UCSD-AML1 (cell line): ENCODE data around the gene VDAC1.

ENCODE experiments used
- DNase-seq: peaks from one replicate; lab custom pipeline; 2025; ENCODE audit not compliant: unreplicated experiment; lab: John Stamatoyannopoulos, UW

Gene VDAC1

DNA sequence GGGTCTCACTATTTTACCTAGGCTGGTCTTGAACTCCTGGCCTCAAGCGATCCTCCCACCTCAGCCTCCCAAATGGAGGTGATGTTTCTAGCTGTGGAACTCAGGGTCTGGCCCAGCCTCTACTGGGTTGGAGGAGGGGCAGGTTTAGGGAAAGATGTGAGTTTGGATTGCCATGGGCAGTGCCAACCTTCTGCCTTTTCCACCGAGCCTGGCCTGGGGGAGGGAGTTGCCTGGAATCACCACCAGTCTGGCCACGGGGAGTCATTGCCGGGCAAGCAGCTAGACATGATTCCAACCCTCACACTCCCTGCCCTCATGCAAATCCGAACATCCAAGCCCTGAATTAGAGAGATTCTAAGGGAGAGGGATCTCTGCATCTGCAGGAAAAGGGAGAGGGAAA lies 21.0 kb upstream of the VDAC1 start:
- DNase-seq = no peak

DNA sequence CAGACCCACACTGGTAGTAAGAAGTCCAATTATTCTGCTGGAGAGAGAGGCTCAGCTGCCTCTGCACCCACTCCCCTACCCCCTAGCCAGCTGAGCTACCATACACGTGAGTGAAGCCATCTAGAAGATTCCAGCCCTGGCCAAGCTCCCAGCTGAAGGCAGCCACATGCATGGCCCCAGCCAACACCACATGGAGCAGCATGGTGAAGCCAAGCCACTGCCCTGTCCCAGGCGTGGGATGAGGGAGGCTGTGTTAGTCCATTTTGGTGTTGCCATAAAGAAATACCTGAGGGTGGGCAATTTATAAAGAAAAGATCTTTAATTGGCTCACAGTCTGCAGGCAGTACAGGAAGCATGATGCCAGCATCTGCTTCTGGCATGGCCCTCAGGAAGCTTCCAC lies 20.0 kb upstream of the VDAC1 start:
- no peak for DNase-seq

- DNase-seq = no peak
Measured at GRCh38 chr5:134022333-134022732, 17.6 kb upstream of the VDAC1 start.

DNA sequence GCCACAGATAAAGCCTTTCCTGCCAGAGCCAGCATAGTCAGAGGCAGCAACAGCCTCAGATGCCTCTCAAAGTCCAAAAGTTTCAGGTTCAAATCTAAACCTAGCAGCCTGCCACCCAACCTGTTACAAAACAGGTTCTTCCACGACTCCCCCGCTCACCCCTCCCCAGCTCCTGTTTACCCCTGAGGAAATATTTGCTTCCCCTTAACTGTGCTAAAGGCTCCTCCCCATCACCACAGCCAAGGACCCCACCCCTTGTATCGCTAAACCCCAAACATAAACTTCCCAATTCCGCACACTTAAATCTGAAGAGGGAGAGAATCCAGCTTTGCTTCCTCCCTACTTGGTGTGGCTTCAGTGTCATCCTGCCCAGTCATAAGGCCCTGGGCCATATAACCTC lies 15.4 kb upstream of the VDAC1 start:
- DNase-seq = no peak

- no peak for DNase-seq
Measured at GRCh38 chr5:134019636-134020035, 14.9 kb upstream of the VDAC1 start.

DNA sequence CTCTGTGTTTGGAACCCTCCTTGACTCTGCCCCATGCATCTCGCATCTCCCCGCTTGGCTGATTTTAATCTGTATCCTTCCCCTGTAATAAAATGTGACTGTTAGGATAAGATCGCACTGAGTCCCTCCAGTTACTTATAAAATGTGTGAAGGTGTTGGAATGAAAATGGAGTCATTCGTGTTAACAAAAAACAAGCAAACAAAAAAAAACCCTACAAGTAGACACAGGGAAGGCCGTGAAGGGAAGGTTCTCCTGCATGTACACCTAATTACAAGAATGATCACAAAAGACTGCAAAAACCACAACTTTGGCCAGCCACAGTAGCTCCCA lies 14.2 kb upstream of the VDAC1 start:
- no peak for DNase-seq

DNA sequence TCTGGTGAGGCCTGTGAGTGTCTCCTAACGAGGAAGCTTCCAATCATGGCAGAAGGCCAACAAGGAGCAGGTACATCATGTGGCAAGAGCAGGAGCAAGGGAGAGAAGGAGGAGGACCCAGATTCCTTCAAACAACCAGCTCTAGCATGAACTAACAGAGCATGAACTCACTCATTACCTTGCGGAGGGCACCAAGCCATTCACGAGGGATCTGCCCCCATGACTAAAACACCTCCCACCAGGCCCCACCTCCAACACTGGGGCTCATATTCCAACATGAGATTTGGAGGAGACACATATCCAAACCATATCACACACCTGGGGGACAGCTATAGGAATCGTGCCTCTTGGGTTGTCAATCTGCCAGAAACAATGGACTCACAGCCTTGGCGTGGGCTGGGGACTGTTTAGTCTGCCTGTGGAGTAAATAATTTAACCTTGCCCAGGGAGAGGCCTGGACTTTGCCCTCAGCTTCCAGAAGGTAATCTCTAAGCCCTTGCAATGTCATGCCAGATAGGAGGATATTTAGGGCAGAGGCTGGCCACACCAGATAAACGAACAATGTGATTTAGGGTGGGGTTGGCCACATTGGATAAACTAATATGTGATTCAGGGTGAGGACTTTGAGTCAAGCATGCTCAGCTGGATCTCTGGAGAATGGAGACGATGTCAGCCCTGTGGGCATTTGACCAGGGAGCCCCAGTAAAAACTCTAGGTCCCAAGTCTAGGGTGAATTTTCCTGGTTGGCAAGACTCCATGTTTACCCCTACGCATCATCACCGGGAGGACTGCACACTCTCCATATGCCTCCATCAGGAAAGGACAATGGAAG lies 13.6 kb upstream of the VDAC1 start:
- DNase-seq = no peak

DNA sequence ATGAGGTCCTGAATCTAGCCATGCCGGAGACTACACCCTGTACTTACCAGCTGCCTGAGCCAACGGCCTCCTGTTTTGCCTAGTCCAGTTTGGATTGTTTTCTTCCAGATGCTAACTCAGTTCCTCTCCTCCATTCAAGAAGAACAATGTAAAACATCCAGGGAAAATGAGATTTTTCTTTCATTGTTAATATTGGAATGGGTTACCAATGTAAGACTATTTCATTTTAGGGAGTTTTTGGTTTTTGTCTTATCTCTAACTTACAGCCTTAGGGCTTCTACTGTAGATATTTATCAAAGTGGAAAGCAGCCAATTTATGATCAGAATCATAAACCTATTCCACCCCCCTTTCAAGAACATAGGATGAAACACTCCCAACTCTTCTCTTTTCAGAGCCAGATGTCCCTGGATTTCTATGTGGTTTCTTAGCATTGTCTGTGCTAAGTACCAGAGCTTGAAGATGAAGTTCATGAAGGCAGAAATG lies 3.5 kb upstream of the VDAC1 start:
- no peak for DNase-seq

GRCh38 chr5:134007581-134008265 lies 2.9 kb upstream of the VDAC1 start:
- DNase-seq = no peak

GRCh38 chr5:134006115-134006514 lies 1.3 kb upstream of the VDAC1 start:
- DNase-seq = no peak

DNA sequence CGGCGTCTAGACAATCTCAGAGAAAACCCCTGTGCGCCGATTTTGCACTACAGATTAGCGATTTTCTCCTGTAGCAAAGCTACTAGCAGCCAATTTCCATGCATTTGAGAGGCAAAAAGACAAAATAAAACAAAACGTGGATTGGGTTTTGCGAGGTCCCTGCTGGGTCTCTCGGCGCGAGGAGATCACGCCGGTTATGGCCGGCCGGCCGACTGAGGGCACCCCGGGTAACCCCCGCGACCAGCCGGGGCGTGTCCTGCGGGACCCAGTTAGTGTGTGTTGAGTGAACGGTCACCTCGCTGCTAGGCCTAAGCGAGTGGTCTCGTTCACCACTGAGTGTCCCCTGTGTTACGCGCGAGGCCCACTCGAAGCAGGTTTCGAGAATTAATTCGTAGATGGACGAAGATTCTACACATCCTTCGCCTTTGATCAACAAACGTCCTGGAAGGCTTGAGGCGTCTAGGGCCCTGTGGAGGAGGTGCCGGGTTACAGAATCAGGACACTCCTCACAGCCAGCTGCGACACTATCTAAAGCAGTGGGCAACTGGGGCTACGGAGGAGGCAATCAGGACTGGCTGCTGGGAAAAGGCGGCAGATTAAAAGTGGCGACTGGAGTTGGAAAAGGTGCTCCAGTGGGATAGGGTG lies 764 bp upstream of the VDAC1 start:
- DNase-seq = no peak

GRCh38 chr5:134003817-134004625 lies 754 bp downstream of the VDAC1 start:
- peak; percentile 76 for DNase-seq

- no peak for DNase-seq
Measured at GRCh38 chr5:134003064-134003816, 1.5 kb downstream of the VDAC1 start.

DNA sequence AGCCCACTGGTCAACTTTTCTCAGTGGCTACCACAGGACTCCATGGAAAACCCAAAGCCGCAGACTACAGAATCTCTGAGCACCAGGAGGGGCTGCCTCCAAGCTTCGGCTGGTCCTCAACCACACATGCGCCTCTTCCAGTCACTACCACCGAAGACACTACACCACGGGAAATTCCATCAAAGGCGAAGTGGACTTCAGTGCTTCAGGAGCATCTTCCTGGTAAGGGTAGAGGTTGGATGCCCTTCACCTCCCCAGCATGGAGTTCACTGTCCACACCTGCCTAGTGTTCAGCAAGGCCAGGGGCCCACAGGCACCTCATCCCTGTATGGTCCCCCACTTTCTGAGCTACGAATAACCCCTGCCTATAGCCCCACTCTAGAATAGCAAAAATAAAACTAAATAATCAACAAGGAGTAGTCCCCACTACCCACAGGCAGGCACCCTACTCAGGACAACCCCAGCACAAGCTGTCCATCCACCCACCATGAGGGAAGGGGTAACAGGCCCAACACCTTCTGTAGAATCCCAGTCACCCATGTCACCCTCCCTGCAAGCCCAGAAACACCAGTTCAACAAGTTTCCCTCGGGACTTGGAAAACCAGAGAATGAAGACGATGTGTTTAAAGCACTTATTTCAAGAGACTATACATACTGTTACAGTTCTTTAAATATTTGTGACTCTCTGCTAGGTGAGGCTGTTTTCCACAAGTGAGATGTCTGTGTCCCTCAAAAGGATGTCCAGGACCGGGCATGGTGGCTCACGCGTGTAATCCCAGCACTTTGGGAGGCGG lies 2.6 kb downstream of the VDAC1 start:
- DNase-seq = no peak

DNA sequence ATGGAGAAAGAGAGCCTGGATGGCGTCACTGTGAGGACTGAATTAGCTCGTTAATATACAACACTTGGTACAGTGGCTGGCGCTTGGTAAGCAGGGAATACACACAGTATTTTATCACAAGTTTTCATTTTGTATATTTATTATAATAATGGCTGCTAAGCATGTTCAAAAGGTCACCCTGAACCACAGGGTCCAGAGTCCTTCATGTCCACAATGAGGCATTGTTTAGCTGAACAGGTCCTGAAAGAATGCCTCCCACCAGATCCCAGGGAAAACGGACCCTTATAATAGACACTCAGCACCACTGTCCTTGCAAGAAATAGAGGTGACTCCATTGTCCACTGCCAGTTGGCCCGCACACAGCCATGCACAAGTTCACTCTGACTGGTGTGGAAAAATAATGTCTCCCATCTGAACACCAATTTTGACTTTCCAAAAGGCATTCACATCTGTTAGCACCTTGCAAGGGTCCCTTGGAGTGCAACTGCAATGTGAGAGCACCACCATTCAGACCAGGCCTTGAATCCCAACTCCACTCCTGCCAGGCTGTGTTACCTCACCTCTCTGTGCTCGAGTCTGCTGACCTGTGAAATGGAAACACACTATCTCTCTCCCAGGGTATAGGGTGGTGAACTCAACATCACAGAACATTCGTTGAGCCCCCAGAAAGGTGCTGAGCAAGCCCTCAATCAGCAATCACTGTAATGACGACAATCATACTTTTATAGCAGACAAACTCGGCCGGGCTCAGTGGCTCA lies 3.9 kb downstream of the VDAC1 start:
- no peak for DNase-seq

- no peak for DNase-seq
Measured at GRCh38 chr5:134000091-134000511, 4.7 kb downstream of the VDAC1 start.

DNA sequence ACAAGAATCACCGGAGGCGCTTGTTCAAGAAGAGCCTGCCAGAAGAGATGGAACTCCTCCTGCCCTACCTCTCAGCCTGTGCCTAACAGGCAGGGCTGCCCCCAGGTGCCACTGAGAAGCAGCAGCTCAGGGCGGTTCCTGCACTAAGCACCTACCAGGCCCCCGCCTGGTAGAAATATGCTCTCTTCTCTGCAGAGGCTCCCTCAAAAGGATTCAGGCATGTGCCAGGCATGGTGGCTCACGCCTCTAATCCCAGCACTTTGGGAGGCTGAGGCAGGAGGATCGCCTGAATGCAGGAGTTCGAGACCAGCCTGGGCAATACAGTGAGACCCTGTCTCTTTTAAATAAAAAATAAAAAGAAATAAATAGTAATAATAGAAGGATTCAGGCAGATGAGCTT lies 6.0 kb downstream of the VDAC1 start:
- no peak for DNase-seq

DNA sequence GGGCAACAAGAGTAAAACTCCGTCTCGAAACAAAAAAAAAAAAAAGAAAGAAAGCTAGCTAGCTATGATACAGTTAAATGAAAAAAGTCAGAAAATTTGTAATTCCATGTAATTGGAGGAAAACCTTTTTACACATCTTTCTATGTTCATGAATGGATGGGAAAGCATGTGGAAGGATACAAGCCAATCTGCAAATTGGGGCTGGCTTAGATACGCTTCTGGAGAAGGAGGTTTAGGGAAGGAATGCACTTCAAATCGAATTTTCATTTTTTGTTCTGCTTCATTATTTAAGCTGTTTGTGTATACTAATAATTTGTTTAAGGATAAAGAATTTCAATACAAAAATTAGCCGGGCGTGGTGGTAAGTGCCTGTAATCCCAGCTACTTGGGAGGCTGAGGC lies 6.7 kb downstream of the VDAC1 start:
- no peak for DNase-seq

- no peak for DNase-seq
Measured at GRCh38 chr5:133996683-133997252, 8.0 kb downstream of the VDAC1 start.
